Left lung (tissue), 10 donors: ENCODE data around the gene WSCD2. TPM values are rescaled to one million over a fixed set of nuclear protein-coding genes. Genes with fewer than 3 reads are reported as not detected.

ENCODE experiments used
- ATAC-seq: fragments of 200-7000 bp; cut with Tn5 transposase; one replicate; pipeline ENCODE4 v1.9.1; 2020; ENCODE audit warnings: moderate library complexity
- DNase-seq, 4 donors: peaks; one replicate each; pipeline ENCODE4 v3.0.0-alpha.2; 2013 to 2020
- H3K27ac ChIP-seq, 2 donors: fragments of 200-600 bp; sonication (generic) in 1 of 2; one replicate each; pipeline versions ENCODE4 v1.5.0 to v1.8.0; 2020 to 2021
- H3K27me3 ChIP-seq, 2 donors: fragments of 200-600 bp; sonication (generic) in 1 of 2; one replicate each; pipeline versions ENCODE4 v1.5.0 to v1.8.0; 2020 to 2021
- H3K36me3 ChIP-seq, 2 donors: fragments of 200-600 bp; sonication (generic) in 1 of 2; one replicate each; pipeline versions ENCODE4 v1.5.0 to v1.8.0; 2020 to 2021
- H3K4me1 ChIP-seq, 2 donors: fragments of 200-600 bp; one replicate each; pipeline ENCODE4 v1.8.0; 2021
- H3K4me3 ChIP-seq, 2 donors: fragments of 200-600 bp; sonication (generic) in 1 of 2; one replicate each; pipeline versions ENCODE4 v1.5.0 to v1.8.0; 2020 to 2021; ENCODE audit warnings: mild to moderate bottlenecking in 1 of 2
- H3K9me3 ChIP-seq, 2 donors: fragments of 200-600 bp; sonication (generic) in 1 of 2; one replicate each; pipeline versions ENCODE4 v1.5.0 to v1.8.0; 2020 to 2021
- CTCF ChIP-seq, 2 donors: fragments of 200-600 bp; sonication (generic) in 1 of 2; IDR thresholded peaks; one replicate each; pipeline versions ENCODE4 v1.5.0 to v1.8.0; 2021; ENCODE audit warnings: antibody characterized with exemption in 2 of 2
- intact Hi-C, 2 donors: fragments of 100-400 bp; cut with DNase I; formaldehyde crosslinking; loops; one replicate each; pipeline versions ENCODE4 v1.11.2 to v1.14.2; 2022
- polyA plus RNA-seq, 6 donors: library from polyadenylated mRNA; unstranded; fragments of 120-200 nt; gene quantifications; one replicate each; pipeline ENCODE4 v1.2.1, GENCODE V29; 2013; ENCODE audit not compliant: insufficient read length in 6 of 6
- total RNA-seq, 2 donors: library from RNA; stranded (reverse); fragmentation: NEBNext Ultra II Directional; extraction: Animal tissue kit (Norgen Biotek cat#: 25700); gene quantifications; one replicate each; pipeline ENCODE4 v1.2.1, GENCODE V29; 2021
- donor health status: DM: no; HTN: yes; CAD: no.
- donor health status: DM: no; HTN: no; CAD: no.

The WSCD2 gene
- total and polyA plus RNA-seq, 8 donors, result 0.29 to 1.3 (median 0.47) TPM

- no peak overlapping the region for H3K27ac ChIP-seq
- no peaks in the 10 kb centered on the region for H3K9me3 ChIP-seq
- intact Hi-C loops, result no loop called here
- DNase-seq, result no peak
- TF ChIP-seq CTCF (IDR thresholded peaks at IDR 0.05), result no peak
- no peaks in the 10 kb centered on the region for H3K4me1 ChIP-seq
- peaks cover 0 to 18% of the 10 kb centered on the region in 2 donors for H3K27me3 ChIP-seq
- no peak for ATAC-seq
- H3K36me3 ChIP-seq, result no peaks in the 10 kb centered on the region
- no peak overlapping the region for H3K4me3 ChIP-seq
These were observed 80.9 kb downstream of the WSCD2 start for GRCh38 chr12:108210001-108210400.

- H3K27me3 ChIP-seq, result peaks cover 0 to 18% of the 10 kb centered on the region in 2 donors
- H3K9me3 ChIP-seq, result no peaks in the 10 kb centered on the region
- intact Hi-C loops, result no loop called here
- ATAC-seq, result no peak
- H3K36me3 ChIP-seq, result no peaks in the 10 kb centered on the region
- TF ChIP-seq CTCF (IDR thresholded peaks at IDR 0.05), result no peak
- H3K4me3 ChIP-seq, result no peak overlapping the region
- no peaks in the 10 kb centered on the region for H3K4me1 ChIP-seq
- no peak for DNase-seq
- H3K27ac ChIP-seq, result no peak overlapping the region
These were observed 82.1 kb downstream of the WSCD2 start for GRCh38 chr12:108211157-108211556.

- peaks cover 0 to 29% of the 10 kb centered on the region in 2 donors for H3K27me3 ChIP-seq
- intact Hi-C loops, result no loop called here
- H3K4me3 ChIP-seq, result no peak overlapping the region
- ATAC-seq (no peak), DNase-seq (no peak)
- H3K27ac ChIP-seq, result no peak overlapping the region
- TF ChIP-seq CTCF (IDR thresholded peaks at IDR 0.05), result no peak
- H3K4me1 ChIP-seq, result no peaks in the 10 kb centered on the region
- no peaks in the 10 kb centered on the region for H3K9me3 ChIP-seq
- no peaks in the 10 kb centered on the region for H3K36me3 ChIP-seq
These were observed 84.9 kb downstream of the WSCD2 start for GRCh38 chr12:108213871-108214445.

- DNase-seq (peak in 2 of 4 donors; percentile 37 to 57), ATAC-seq (peak; percentile 40)
- H3K4me3 ChIP-seq, result no peak overlapping the region
- intact Hi-C loops, result no loop called here
- H3K9me3 ChIP-seq, result no peaks in the 10 kb centered on the region
- no peak overlapping the region for H3K27ac ChIP-seq
- no peak for TF ChIP-seq CTCF (IDR thresholded peaks at IDR 0.05)
- no peaks in the 10 kb centered on the region for H3K4me1 ChIP-seq
- peaks cover 0 to 29% of the 10 kb centered on the region in 2 donors for H3K27me3 ChIP-seq
- H3K36me3 ChIP-seq, result no peaks in the 10 kb centered on the region
These were observed 85.4 kb downstream of the WSCD2 start for GRCh38 chr12:108214486-108214885.

DNA sequence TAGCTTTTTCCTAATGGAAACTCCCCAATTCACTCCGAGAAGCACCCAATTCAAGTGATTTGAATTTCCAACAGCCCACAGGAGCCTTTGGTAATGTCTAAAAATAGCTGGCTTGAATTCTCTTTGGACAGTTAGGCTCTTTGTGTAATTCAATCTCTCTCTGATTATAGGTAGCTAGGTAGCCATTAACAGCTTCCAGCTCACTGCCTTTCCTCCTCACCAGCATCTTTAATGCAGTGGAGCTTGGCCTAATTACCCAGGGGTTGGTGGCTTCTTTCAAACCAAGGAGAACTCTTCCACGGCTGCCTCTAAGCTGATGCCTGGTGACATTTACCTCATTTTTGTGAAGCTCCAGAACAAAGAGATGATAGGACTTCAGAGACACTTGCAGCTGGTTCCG, 86.4 kb downstream of the WSCD2 start:
- H3K27me3 ChIP-seq, result peaks cover 0 to 20% of the 10 kb centered on the region in 2 donors
- H3K9me3 ChIP-seq, result no peaks in the 10 kb centered on the region
- TF ChIP-seq CTCF (IDR thresholded peaks at IDR 0.05), result no peak

More for the DNA sequence above, 86.4 kb downstream of the WSCD2 start:
- no peaks in the 10 kb centered on the region for H3K36me3 ChIP-seq
- no peak for DNase-seq
- H3K4me3 ChIP-seq, result no peak overlapping the region
- no peak overlapping the region for H3K27ac ChIP-seq
- ATAC-seq, result no peak
- intact Hi-C loops, result no loop called here
- H3K4me1 ChIP-seq, result no peaks in the 10 kb centered on the region
